Tibial nerve (tissue), 4 donors: ENCODE data around the gene POLA1. TPM values are rescaled to one million over a fixed set of nuclear protein-coding genes. Genes with fewer than 3 reads are reported as not detected.

ENCODE experiments used
- DNase-seq, 2 donors: peaks; one replicate each; pipeline ENCODE4 v3.0.0-alpha.2; 2019; ENCODE audit warnings: low spot score in 2 of 2
- H3K27ac ChIP-seq, 4 donors: fragments of 200-600 bp; sonication (generic) in 3 of 4; one replicate each; pipeline ENCODE4 v1.5.1; 2017 to 2019; ENCODE audit warnings: mild to moderate bottlenecking in 1 of 4
- H3K27me3 ChIP-seq, 2 donors: fragments of 200-600 bp; sonication (generic) in 1 of 2; one replicate each; pipeline versions ENCODE4 v1.5.1 to v1.6.0; 2017 to 2019
- H3K36me3 ChIP-seq, 3 donors: fragments of 200-600 bp; sonication (generic); one replicate each; pipeline ENCODE4 v1.5.1; 2018 to 2019
- H3K4me1 ChIP-seq, 4 donors: fragments of 200-600 bp; sonication (generic) in 3 of 4; one replicate each; pipeline ENCODE4 v1.5.1; 2017 to 2019
- H3K4me3 ChIP-seq, 4 donors: fragments of 200-600 bp; sonication (generic) in 3 of 4; one replicate each; pipeline ENCODE4 v1.5.1; 2017 to 2019; ENCODE audit warnings: mild to moderate bottlenecking in 1 of 4, moderate library complexity in 1 of 4
- H3K9me3 ChIP-seq, 4 donors: fragments of 200-600 bp; sonication (generic) in 3 of 4; one replicate each; pipeline ENCODE4 v1.5.1; 2017 to 2019
- CTCF ChIP-seq, 5 experiments: fragments of 200-600 bp in 3 of 5; fragments of 450-650 bp in 2 of 5; sonication (generic) in 3 of 5; IDR thresholded peaks; one replicate each; pipeline ENCODE4 v1.5.1; 2016 to 2019; ENCODE audit warnings: antibody characterized with exemption in 5 of 5, mild to moderate bottlenecking in 3 of 5, moderate library complexity in 2 of 5
- EP300 ChIP-seq, 2 donors: sonication (generic); formaldehyde crosslinking; IDR thresholded peaks; one replicate each; pipeline ENCODE4 v1.6.1; 2017; ENCODE audit warnings: antibody characterized with exemption in 2 of 2, mild to moderate bottlenecking in 1 of 2
- POLR2A ChIP-seq, 2 donors: fragments of 450-650 bp; IDR thresholded peaks; one replicate each; pipeline ENCODE4 v1.6.1; 2017; ENCODE audit warnings: antibody characterized with exemption in 2 of 2, mild to moderate bottlenecking in 2 of 2, moderate library complexity in 2 of 2
- WGBS, 2 donors: methylation state at CpG; one replicate each; pipeline ENCODE4 v1.1.5; 2018; 5-methylcytosine and 5-hydroxymethylcytosine counted together
- total RNA-seq, 4 donors: library from RNA; depleted of rRNA; stranded (reverse); fragments of >200 nt; gene quantifications; one replicate each; pipeline ENCODE4 v1.1.0, GENCODE V29; 2016

The POLA1 gene
- total RNA-seq, 4 donors from 2014 or later: 8.6 to 27.8 (median 13.7) TPM

GRCh38 chrX:24928114-24928513 is 234.4 kb downstream of the POLA1 start:
- Histone ChIP-seq H3K9me3 (no peaks in the 10 kb centered on the region), H3K4me1 (no peaks in the 10 kb centered on the region), H3K27ac (no peak overlapping the region), H3K27me3 (no peaks in the 10 kb centered on the region), H3K4me3 (no peak overlapping the region), H3K36me3 (no peaks in the 10 kb centered on the region)
- DNase-seq: no peak
- 83 to 93% methylated on average over 6 of the region's 6 CpGs for WGBS, 2 donors
- TF ChIP-seq EP300 (IDR thresholded peaks at IDR 0.05): no peak

- H3K36me3 ChIP-seq: no peaks in the 10 kb centered on the region
- DNase-seq: no peak
- no peak overlapping the region for H3K27ac ChIP-seq
- H3K27me3 ChIP-seq: no peaks in the 10 kb centered on the region
- H3K4me1 ChIP-seq: no peaks in the 10 kb centered on the region
- no peaks in the 10 kb centered on the region for H3K9me3 ChIP-seq
- no peak overlapping the region for H3K4me3 ChIP-seq
- no peak for TF ChIP-seq POLR2A (IDR thresholded peaks at IDR 0.05)
- no peak for TF ChIP-seq EP300 (IDR thresholded peaks at IDR 0.05)
- TF ChIP-seq CTCF (IDR thresholded peaks at IDR 0.05): no peak
These were observed 240.6 kb downstream of the POLA1 start for GRCh38 chrX:24934279-24934678.

DNA sequence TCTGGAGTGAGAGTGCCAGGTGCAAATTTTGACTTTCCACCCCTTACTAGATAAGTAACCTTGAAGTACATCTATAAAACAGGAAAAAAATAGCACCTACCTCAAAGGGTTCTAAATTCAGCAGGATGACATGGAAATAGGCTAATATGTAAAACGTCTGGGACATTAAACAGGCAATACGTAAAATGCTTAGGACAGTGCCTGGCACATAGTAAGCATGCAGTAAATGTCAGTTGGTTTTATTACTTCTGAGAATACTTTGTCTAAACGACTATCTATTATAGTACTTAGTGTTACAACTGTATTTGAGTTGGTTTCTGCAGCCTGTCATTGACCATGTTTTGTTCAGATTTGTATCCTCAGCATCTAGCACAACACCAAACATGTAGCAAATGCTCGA is 251.3 kb downstream of the POLA1 start:
- H3K9me3 ChIP-seq: no peaks in the 10 kb centered on the region
- H3K4me1 ChIP-seq: no peaks in the 10 kb centered on the region
- H3K27me3 ChIP-seq: no peaks in the 10 kb centered on the region
- DNase-seq: no peak
- 51 to 84% methylated on average over 4 of the region's 4 CpGs for WGBS, 2 donors
- H3K36me3 ChIP-seq: no peaks in the 10 kb centered on the region
- H3K4me3 ChIP-seq: no peak overlapping the region
- TF ChIP-seq POLR2A (IDR thresholded peaks at IDR 0.05) (no peak), EP300 (IDR thresholded peaks at IDR 0.05) (no peak), CTCF (IDR thresholded peaks at IDR 0.05) (no peak)
- H3K27ac ChIP-seq: no peak overlapping the region

GRCh38 chrX:24946369-24946768 is 252.7 kb downstream of the POLA1 start:
- Histone ChIP-seq H3K27me3 (no peaks in the 10 kb centered on the region), H3K4me1 (no peaks in the 10 kb centered on the region), H3K4me3 (no peak overlapping the region), H3K27ac (no peak overlapping the region), H3K36me3 (no peaks in the 10 kb centered on the region), H3K9me3 (no peaks in the 10 kb centered on the region)
- DNase-seq: no peak
- TF ChIP-seq POLR2A (IDR thresholded peaks at IDR 0.05) (no peak), EP300 (IDR thresholded peaks at IDR 0.05) (no peak), CTCF (IDR thresholded peaks at IDR 0.05) (no peak)

- 69 to 74% methylated on average over 2 of the region's 2 CpGs for WGBS, 2 donors
- H3K36me3 ChIP-seq: no peaks in the 10 kb centered on the region
These were observed 261.0 kb downstream of the POLA1 start for GRCh38 chrX:24954732-24955131.

More at GRCh38 chrX:24954732-24955131, 261.0 kb downstream of the POLA1 start:
- Histone ChIP-seq H3K27ac (no peak overlapping the region), H3K27me3 (no peaks in the 10 kb centered on the region), H3K4me1 (no peaks in the 10 kb centered on the region), H3K9me3 (no peaks in the 10 kb centered on the region), H3K4me3 (no peak overlapping the region)
- no peak for TF ChIP-seq EP300 (IDR thresholded peaks at IDR 0.05)
- no peak for TF ChIP-seq CTCF (IDR thresholded peaks at IDR 0.05)
- TF ChIP-seq POLR2A (IDR thresholded peaks at IDR 0.05): no peak
- no peak for DNase-seq
